Activated effector memory CD4-positive, alpha-beta T cell treated with anti-CD3 and anti-CD28 coated beads, Interleukin-2, amount 50 U/mL, for 16 hours (primary cell): ENCODE measurements around the gene MLN.
A peak's percentile ranks its signal among the peaks of the same experiment; 100 is the strongest.

Source experiments
- DNase-seq: peaks from one replicate; pipeline ENCODE4 v3.0.0-alpha.2; 2020

MLN gene

DNA sequence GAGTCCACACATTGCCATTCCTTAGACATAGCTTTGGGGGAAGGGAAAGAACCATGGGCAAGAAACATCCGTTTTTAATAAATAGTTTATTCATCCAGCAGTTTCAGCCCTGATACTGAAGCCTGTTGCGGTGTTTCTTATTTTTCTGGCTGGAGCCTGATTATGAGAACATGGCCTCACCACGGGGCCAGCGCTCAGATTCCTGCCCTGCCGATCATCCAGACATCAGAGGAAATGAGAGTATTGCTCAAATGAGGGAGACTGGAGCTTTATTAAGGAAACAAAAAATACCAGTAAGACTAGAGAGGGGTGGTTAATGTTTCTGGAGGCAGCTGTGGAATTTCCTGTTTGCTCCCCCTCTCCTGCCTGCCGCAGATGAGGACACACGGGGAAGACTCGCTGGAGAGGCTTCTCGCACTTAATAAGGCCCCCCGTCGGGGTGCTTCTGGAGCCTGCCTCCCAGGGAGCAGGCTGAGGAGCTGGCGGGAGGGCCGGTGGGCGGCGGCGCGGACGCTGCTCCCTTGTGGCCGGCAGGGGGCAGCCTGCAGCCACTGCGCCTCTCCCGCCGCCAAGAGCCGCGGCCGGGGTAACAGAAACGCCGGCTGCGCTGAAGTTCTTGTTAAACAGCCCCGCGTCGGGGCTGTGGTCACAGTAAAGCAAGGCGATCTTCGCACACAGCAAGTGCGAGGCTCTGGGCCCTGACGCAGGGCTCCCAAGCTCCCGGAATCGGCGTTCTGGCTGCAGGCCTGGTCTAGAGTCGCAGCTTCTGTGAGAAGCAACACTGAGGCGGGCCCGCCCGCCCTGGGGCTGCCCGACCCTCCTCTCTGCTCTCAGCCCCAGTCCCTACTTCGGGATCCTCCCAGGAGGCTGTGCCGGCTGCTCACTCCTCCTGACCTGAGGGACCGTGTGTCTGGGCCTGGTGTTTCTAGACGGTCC lies 32.4 kb downstream of the MLN start:
- peak; percentile 86 for DNase-seq

DNA sequence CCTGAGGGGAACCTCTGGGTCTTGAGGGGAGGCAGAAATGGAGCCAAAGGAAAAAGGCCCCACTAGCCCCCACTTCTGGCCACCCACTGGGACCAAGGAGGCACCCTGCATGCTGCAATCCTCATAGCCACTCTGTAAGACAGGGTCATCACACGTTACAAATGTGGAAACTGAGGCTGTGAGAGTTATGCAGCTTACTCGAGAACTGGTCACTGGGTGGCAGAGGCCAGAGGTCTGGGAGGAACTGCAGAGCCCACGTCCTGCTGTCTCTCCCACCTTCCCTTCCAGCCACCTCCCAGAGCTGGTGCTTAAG lies 33.0 kb downstream of the MLN start:
- no peak for DNase-seq

DNA sequence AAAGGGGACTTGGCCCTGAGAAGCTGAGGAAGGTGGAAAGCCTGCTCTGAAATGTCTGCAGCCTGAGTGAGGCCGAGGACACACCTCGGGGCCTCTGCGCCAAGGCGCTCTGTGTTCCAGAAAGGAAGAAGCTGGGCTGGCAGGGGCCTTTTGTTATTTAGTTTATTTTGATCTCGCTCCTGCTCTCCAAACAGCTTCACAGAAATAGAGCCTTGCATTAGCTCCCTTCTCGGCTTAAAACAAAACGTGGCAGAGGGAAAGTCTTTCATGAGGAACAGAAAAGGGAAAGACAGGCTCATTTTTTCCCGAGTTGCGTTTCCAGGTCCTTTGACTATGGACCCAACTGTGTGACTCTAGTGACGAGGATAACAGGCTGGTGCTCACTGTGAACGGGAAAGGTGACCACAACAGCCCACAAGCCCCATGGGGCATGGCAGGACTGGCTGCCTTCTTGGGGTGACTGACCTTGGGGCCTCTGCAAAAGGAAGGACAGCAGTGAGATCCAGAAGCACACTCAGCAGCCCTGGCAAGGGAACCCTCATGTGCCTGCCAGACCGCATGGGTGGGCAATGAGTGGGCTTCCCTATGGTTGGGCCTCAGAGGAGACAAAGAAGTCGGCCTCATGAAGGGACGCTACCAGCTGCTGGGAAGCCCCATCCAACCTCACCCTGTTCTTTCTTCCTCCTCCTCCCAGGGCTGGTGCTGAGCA lies 33.5 kb downstream of the MLN start:
- no peak for DNase-seq

DNA sequence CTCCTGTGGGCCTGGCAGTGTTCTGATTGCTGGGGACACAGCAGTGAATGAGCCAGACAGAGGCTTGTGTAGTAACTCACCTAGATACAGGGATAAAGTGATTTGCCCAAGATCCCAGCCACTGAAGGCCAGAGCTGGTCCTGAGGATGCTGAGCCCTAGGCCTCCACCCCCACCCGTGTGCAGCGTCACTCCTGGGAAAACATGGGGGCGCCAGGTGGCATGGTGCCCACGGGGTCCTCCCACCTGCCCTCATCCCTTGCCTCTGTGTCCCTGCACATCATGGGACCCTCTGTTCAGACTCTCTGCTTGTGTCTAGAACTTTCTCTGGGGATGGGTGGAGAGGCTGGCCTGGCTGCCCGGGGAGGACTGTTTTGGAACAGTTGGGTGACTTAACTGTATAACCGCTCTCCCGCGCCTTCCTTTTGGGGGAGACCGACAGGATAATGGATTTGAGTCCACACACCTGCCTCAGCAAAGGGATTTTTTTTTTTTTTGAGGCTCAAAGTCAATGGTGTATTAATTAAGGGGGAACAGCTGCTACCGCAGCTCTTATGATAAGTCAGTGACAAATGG lies 34.5 kb downstream of the MLN start:
- DNase-seq: no peak

DNA sequence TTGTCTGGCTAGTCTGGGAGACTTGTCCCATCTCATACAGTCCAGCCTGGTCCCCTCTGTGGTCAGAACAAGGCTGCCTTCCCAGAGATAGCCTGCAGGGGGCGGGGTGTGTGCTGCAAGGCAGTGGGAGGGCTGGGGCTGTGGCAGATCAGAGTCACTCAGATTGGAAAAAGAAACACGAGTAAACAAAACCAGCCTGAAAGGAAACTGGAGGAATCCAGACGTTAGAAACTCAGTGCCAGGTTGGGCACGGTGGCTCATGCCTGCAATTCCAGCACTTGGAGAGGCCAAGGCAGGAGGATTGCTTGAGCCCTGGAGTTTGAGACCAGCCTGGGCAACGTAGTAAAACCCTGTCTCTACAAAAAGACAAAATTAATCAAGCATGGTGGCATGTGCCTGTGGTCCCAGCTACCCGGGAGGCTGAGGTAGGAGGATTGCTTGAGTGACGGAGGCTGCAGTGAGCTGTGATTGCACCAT lies 35.1 kb downstream of the MLN start:
- DNase-seq: peak; percentile 90

DNA sequence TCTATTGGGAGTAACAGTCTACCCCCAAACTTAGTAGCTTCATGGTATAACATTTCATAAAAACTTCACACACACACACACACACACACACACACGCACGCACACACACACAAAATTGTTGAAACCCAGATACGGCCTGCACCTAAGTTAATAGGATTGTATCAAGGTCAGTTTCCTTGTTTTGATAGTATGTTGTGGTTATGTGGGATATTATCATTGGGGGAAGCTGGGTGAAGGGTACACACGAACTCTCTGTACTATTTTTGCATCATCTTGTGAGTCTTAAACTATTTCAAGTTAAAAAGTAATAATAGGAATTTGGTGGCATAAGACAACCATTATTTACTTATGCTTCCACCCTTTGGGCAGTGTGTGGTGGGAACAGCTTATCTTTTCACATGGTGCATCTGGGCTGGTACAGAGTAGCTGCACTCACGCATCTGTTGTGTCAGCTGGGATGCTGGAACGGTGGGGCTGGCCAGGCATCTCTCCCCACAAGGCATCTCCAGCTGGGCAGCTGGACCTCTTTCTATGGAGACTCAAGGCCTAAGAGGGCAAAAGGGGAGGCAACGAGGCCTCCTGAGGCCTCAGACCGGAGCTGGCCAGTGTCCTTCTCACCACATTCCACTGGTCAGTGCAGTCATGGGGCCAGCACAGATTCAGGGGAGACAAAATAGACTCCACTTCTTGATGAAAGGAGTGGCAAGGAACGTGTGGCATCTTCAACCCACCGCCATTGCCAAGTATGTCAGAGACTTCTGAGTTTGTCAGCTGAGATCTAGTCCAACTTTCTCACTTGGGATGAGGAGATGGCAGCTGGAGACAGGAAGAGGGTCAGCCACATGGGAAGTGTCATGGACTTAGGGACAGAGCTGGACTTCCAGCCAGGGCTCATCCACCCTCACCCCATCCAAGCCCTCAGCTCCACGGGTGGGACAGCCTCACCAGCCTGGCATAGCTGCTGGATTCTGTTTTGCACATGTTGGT lies 36.6 kb downstream of the MLN start:
- DNase-seq: no peak

DNA sequence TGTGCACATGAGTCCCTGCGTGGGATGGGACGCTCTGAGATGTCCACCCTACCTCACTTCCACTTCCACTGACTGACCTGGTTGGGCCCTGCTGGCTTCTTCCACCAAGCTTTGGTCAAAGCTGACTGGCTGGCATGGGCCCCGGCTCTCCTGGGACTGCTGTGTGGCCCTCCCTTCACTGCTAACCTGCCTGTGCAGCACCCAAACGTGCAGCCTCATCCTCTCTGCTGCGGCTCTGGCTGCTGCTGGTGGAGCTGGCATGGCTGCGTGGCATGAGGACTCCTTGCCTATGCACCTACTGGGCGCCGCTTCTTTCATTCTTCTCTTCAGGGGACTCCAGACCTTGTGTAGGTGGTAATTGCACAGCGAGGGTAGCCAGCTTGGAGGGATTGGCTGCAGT lies 38.4 kb downstream of the MLN start:
- no peak for DNase-seq

DNA sequence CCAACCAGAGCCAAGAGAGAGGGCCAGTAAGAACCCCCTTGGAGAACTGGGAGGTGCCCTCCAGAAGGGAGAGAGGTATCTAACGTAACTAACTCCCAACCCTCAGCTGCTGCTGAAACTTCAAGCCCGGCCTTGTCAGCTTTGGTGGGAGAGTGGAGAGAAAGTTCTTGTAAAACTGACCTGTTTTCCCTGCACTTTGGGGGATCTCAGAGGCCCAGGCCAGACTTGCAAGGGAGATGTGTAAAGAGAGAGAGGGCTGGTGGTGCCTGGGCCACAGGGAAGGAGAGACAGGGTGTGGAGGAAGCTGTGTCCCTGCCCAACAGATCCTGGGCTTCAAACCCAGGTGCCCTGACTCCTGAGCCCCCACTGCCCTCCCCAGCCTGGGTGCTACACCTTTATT lies 39.8 kb downstream of the MLN start:
- DNase-seq: no peak

DNA sequence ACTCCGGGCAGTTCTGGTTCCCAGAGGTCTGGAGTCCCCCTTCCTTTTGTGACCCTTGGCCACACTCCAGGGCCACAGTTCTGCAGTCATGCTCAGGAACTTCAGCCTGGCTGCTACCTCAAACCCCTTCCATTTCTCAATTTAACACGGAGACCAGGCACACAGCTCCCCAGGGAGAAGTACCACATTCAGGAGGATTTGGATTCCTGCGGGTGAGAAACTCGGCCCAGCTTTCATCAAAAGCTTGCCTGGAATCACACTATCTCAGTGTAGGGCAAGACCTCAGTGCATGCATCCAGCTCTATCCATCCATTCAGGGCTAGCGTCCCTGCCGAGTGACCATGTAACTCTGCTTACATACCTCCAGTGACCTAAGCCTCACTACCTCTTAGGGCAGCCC lies 40.3 kb downstream of the MLN start:
- DNase-seq: no peak

DNA sequence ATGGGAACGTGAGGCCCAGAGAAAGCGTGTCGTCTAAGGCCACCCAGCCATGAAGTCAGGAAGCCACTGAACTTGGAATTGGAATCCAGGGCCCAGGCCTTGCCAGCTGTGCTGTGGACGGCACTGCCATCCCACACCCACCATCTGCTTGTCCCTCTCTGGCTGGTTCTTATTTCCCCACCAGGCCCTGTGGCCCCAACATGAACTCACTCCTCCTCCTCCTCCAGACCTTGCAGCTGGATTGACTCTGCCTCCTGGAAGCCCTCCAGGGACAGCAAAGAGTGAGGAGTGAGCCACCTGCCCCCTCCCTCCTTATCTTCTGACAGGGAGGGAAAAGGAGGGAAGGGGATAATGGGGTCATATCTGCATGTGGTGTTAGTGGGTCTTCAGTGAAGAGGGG lies 41.1 kb downstream of the MLN start:
- no peak for DNase-seq

DNA sequence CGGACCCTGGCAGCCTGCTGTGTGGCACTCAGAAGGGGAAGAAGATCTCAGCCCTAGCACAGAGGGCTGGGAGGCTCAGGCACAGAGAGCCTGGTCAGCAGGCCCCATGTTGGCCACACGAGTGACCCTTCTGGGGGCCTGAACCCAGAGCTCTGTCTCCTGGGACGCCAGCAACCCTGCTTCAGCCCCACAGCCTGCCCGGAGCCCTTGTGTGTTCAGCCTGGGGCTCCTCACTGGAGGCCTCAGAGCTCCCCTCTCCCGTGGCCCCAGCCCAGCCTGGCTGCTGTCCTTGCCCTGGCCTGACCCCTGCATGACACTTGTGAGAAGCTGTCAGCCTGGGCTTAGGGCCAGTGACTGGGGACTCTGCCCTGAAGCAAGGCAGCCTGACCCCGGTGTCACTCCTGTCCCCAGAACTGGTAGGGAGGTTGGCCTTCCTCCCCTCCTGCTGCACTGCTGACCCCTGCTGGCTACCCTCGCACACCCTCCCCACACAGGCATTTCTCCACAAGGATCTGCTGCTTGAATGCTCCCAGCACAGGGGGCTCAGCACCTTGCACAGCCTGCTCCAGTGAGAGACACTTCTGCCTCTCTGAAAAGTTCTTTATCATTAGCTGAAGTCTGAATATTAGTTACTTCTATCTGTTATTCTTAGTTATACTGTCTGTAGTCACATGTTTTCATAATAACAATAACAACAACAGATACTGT lies 41.7 kb downstream of the MLN start:
- DNase-seq: peak; percentile 70

DNA sequence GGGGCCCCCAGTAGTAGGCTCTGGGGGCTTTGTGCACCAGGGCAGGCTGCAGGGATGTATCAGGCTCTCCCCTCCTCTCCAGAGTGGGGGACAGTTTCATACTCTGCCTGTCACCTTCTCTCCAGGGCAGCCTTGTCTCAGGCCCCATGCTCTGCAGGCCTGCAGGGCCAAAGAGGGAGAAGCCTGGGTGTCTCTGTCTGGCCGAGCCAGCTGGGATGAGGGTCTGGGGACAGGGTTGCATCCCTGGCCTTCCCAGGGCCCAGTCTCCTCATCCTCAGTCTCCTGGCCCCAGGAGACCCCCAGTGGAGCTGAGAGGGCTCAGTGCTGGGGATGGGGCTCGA lies 42.3 kb downstream of the MLN start:
- no peak for DNase-seq

DNA sequence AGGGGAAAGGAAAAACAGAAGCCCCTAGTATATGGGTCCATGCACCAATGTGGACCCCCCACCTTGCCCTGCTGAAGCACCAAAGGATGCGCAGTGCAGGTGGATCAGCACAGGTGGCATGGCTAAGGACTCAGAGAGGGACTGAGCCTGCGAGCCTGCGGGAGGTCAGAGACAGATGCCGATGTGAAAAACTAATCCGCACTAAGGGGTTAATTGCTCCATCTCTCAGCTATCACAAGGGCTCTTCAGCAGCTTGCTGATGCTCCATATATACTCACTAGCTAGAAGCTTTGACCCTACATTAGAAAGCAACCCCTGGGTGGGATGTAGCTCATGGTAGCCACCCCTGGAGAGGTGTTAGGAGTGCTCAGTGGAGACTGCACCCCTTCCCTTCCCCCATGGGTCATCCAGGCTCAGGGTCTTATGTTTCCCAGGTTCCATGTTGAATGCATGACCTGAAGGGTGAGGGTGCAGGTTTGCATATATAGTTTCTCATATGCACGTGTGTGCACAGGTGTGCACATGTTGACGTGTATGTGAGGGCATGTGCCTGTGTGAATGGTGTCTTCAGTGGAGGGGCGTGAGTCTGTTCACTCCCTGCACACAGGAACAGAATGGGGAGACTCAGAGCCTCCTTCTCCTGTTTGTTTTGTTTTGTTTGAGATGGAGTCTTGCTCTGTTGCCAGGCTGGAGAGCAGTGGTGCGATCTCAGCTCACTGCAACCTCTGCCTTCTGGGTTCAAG lies 43.7 kb downstream of the MLN start:
- DNase-seq: no peak

DNA sequence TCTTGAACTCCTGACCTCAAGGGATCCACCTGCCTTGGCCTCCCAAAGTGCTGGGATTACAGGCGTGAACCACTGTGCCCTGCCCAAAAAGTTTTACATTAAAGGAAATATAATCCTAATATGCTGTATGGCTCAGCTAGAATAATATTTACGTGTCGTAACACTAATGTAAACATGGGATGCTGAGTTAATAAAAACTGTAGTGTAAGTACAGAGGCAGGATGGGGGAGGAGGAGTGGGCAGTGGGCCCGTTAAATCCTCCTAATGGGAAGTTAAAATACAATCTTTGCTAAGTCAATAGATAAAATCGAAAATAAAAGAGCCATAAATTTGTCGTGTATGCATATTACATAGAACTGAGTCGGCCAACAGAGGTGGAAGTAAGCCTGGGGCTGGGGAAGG lies 45.0 kb downstream of the MLN start:
- no peak for DNase-seq

DNA sequence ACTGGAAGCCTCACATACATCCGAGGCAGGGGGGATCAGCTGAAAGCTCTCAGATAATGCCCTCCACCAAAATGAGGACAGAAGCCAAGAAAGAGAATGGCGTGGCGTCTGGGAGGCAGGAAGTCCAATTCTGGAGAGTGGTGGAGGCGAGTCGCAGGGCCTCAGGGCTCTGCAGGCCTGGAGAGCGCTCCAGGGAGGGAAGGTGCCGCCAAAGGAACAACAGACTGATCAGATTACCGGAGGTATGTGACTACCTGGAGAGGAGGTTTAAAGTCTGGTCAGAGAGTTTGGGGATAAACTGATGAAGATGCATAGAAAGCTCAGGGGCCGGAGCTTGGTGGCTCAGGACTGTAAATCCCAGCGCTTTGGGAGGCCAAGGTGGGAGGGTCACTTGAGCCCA lies 45.9 kb downstream of the MLN start:
- no peak for DNase-seq

DNA sequence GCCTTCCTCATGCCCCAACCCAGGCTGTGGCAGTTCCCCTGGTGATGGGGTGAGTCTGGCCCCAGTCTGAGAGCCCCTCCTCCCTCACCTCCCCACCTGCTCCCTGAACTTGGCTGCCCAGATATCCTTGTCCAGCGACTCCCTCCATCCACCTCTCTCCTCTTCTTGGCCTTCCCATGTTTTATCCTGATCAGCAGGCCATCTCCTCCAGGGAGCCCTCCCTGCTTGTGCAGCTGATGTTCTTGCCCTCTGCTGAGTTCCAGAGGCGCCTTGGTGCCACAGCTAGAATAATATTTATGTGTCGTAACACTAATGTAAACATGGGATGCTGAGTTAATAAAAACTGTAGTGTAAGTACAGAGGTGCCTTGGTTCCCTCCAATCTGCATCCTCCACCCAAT lies 46.7 kb downstream of the MLN start:
- no peak for DNase-seq

DNA sequence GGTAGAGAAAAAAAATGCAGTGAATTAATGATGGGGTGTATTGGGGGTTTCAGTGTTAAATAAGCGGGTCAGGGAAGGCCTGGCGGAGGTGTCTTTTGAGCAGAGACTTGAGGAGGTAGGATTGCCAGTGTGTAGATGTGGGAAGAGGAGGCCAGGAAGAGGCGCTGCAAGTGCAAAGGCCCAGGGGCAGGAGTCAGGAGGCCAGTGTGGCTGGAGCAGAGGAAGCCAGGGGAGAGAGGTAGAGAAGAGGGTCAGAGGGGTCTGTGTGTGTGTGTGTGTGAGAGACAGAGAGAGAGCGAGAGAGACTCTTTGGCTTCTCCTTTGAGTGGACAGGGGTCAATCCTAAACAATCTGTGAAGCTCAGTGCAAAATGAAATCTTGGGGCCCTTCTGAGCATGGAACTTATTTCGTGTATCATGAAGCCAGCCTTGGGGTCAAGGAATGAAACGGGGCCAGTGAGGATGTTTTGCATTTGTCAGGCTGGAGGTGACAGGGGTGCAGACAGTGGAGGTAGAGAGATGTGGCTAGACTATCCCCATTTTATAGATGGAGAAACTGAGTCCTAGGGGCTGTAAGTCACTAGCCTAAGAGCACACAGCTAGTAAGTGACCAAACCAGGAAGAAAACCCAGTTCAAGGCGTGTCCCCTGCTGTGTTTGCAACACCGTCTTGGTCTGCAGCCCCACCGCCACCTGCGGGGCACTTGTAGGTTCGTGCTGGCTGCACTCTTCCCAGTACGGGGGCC lies 47.4 kb downstream of the MLN start:
- DNase-seq: no peak

DNA sequence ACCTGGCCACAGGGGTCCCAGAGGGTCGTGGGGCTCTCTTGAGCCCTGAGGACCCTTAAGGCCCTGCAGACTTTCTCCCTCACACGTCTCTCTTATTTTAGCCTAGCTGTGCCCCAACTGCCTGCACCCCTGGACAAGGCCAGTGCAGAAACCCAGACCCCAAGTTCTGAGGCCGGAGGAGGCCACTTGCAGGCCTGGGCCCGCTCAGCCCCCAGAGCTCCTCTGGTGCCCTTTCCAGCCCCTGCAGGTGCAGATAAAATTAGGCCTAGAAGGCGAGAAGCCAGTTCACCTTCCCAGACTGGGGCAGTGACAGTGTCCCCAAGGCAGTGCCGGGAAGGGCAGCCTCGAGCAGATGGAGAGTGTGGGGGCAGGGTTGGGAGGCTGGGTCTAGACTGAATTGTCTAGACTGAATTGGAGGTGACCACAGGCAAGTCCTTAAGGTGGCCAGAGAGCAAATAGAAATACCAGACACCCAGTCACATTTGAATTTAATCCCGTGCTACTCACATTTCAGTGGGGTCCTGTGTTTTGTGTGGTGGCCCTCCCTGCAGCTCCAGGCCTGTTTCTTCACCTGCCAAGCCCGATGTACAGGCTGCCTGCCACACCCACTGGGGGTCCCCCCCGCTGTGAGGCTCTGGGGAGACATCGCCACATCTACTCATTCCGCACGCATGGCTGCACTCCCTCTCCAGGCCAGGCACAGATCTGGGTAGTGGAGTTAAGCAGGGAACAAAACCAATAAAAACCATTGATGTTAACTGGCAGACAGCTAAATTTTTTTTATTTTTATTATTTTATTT lies 48.5 kb downstream of the MLN start:
- no peak for DNase-seq

DNA sequence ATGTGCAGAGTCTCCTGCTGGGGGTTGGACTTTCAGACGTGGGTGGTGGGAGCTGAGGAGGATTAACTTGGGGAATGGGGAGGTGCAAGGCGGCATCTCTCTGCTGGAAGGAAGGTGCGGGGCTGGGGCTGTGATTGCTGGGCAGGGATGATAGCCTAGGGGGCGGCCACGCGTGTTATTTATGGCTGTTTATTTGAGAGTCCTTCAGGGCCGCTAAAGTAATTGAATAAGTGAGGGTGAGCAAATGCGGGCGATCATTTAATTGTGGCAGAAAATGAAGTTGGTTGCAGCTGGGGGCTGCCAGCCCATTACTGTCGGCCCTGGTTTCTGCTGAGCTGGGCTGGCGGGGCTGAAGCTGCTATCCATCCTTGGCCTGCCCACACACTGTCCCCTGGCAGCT lies 49.6 kb downstream of the MLN start:
- DNase-seq: no peak

DNA sequence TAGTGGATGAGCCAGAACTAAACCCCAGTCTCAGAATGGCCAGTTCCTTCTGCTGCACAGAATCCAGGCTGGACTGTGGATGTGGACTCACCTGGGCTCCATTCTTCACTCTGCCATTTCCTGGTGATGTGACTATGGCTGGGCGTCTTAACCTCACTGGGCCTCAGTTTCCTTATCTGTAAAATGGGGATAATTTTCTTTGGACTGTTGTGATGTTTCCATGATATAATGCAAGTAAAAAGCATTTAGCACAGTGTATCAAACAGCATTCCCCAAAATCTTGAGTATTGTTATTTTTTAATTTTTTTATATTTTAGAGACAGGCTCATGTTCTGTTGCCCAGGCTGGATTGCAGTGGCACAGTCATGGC lies 51.2 kb downstream of the MLN start:
- DNase-seq: no peak
